ENCODE results near the gene POLG. TPM values are rescaled to one million over a fixed set of nuclear protein-coding genes. Genes with fewer than 3 reads are reported as not detected.

The POLG gene
- total and polyA plus RNA-seq, 2 of the 4 experiments (the other 2 are of a cell fraction): 19.9 to 30.6 TPM

- TF ChIP-seq NFE2L2 (IDR thresholded peaks at IDR 0.05; ENCODE audit: low read depth, low read length): no peak
These were observed 36.8 kb upstream of the POLG start (continued) for GRCh38 chr15:89371228-89372044.

- H3K36me3 ChIP-seq (ENCODE audit: control insufficient read depth, insufficient read depth, low read length): no peaks in the 10 kb centered on the region
- H3K4ac ChIP-seq (ENCODE audit: low read depth, low read length): no peak overlapping the region
- no peak overlapping the region for H3K4me3 ChIP-seq (ENCODE audit: insufficient read depth, low read depth, low read length)
- intact Hi-C loops (cut with micrococcal nuclease) (no loop called here), in situ Hi-C loops (cut with MboI; ENCODE audit: low sequenced_read_pairs) (no loop called here), dilution Hi-C loops (cut with HindIII; ENCODE audit: low sequenced_read_pairs, unreplicated experiment) (no loop called here)
- H4K20me1 ChIP-seq (ENCODE audit: insufficient read depth, low read length): 0 out of 2 replicates have a peak, but pooled peaks cover 6% of the 10 kb centered on the region
- ChIA-PET POLR2A (ENCODE audit: unreplicated experiment) (no interaction called here), CTCF (no interaction called here)
- no peak overlapping the region for H2BK5ac ChIP-seq (ENCODE audit: low read depth, low read length, poor library complexity, severe bottlenecking)
- H2AK5ac ChIP-seq (ENCODE audit: low read depth, low read length): no peak overlapping the region
- no peak overlapping the region for H4K91ac ChIP-seq (ENCODE audit: insufficient read depth, low read depth, low read length)
- DNase-seq (no peak), ATAC-seq (ENCODE audit: low read depth) (no peak)
- no peak overlapping the region for H2BK20ac ChIP-seq (ENCODE audit: low read depth, low read length)
- no peak overlapping the region for H4K5ac ChIP-seq (ENCODE audit: low read depth, low read length)
- no peak overlapping the region for H2BK120ac ChIP-seq (ENCODE audit: low read depth, low read length)
- H3K23ac ChIP-seq (ENCODE audit: low read depth, low read length): no peak overlapping the region
- no peak overlapping the region for H2AK9ac ChIP-seq (replicated peaks; ENCODE audit: low read depth, low read length, poor library complexity)
- no peak overlapping the region for H3K4me2 ChIP-seq (ENCODE audit: low read depth, low read length)
- H2AFZ ChIP-seq (replicated peaks; ENCODE audit: low read length, poor library complexity): peak overlapping the region; percentile 73
- H3K14ac ChIP-seq (replicated peaks; ENCODE audit: low read depth, low read length): no peak overlapping the region
- H3K9ac ChIP-seq (ENCODE audit: low read depth, low read length): no peak overlapping the region
- H3K18ac ChIP-seq (ENCODE audit: low read depth, low read length): no peak overlapping the region
- TF ChIP-seq CTCF (conservative IDR thresholded peaks at IDR 0.05; ENCODE audit: low read depth, low read length): no peak
- TF ChIP-seq RCOR1 (IDR thresholded peaks at IDR 0.05; ENCODE audit: insufficient replicate concordance, low read length): no peak
- no peak for TF ChIP-seq FOS (IDR thresholded peaks at IDR 0.05; ENCODE audit: low read depth, low read length)
- TF ChIP-seq NFE2L2 (IDR thresholded peaks at IDR 0.05; ENCODE audit: low read depth, low read length): no peak
- TF ChIP-seq USF2 (IDR thresholded peaks at IDR 0.05; ENCODE audit: low read depth, low read length): no peak
- TF ChIP-seq POLR2A (IDR thresholded peaks at IDR 0.05; ENCODE audit: low read depth, low read length): no peak
- TF ChIP-seq ELK1 (IDR thresholded peaks at IDR 0.05; ENCODE audit: borderline replicate concordance, low read depth, low read length): no peak
- TF ChIP-seq CHD1 (IDR thresholded peaks at IDR 0.05; ENCODE audit: low read depth, low read length): no peak
- H3K79me1 ChIP-seq (ENCODE audit: low read depth in 1 of 2, low read length in 2 of 2): no peaks in the 10 kb centered on the region
- no peaks in the 10 kb centered on the region for H3K9me1 ChIP-seq (ENCODE audit: insufficient read depth, low read length)
- H3K27me3 ChIP-seq (ENCODE audit: control insufficient read depth, insufficient read depth, low read length): peaks cover 96% of the 10 kb centered on the region
- no peak overlapping the region for H3K27ac ChIP-seq (ENCODE audit: insufficient read depth, low read length)
- no peaks in the 10 kb centered on the region for H3K4me1 ChIP-seq (ENCODE audit: control insufficient read depth, insufficient read depth, low read length)
- no TSS peak for BruUV-seq (replicated peaks)
- WGBS, 2 experiments (ENCODE audit: extremely low coverage in 2 of 2, insufficient read length in 1 of 2): 14% methylated on average over 7 of the region's 11 CpGs; no CpG with 5 or more reads in 1 of the 2 experiments
- no peak overlapping the region for H4K8ac ChIP-seq (ENCODE audit: low read depth in 2 of 2, low read length in 2 of 2)
- H3K9me3 ChIP-seq (ENCODE audit: control insufficient read depth, insufficient read depth, low read length): peaks cover 2% of the 10 kb centered on the region
- H2BK15ac ChIP-seq (ENCODE audit: low read depth, low read length): no peak overlapping the region
- no peak overlapping the region for H3K56ac ChIP-seq (ENCODE audit: extremely low read depth, insufficient read depth, low read length)
These were observed 36.3 kb upstream of the POLG start for GRCh38 chr15:89370978-89371227.

Measured in IMR-90 (cell line).